GM12872 (cell line): Measurements from ENCODE around the gene NIPAL1.

ENCODE experiments used
- TF ChIP-seq, protein P1 (sequence below): IDR thresholded peaks from 3 replicates; pipeline ENCODE4 v1.5.1; 2011; ENCODE audit warnings: low read depth, mild to moderate bottlenecking, low read length, moderate library complexity; ENCODE audit not compliant: insufficient read depth

Gene NIPAL1

DNA sequence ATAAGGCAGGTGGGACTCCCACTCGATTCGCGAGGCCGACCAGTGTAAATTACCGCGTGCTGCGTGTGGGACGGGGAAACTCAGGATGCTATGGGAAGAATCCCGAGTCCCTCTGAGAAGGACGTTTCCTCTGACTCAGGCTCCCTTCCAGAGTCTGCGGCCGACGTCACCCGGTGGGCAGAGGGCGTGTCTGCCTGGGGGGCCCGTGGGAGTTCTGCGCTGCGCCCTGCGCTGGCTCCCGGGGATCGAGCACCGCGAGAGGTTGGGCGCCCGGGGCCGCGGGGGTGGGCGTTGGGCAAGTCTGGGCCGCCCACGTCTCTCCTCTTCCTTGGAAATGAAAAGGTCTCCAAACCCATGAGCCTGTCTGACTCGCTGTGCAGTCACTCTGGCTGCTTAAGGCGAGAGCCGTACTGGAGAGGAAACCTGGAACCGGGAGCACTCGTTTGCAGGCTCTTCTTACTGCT is 568 bp downstream of the NIPAL1 start:
- TF ChIP-seq, protein P1, sequence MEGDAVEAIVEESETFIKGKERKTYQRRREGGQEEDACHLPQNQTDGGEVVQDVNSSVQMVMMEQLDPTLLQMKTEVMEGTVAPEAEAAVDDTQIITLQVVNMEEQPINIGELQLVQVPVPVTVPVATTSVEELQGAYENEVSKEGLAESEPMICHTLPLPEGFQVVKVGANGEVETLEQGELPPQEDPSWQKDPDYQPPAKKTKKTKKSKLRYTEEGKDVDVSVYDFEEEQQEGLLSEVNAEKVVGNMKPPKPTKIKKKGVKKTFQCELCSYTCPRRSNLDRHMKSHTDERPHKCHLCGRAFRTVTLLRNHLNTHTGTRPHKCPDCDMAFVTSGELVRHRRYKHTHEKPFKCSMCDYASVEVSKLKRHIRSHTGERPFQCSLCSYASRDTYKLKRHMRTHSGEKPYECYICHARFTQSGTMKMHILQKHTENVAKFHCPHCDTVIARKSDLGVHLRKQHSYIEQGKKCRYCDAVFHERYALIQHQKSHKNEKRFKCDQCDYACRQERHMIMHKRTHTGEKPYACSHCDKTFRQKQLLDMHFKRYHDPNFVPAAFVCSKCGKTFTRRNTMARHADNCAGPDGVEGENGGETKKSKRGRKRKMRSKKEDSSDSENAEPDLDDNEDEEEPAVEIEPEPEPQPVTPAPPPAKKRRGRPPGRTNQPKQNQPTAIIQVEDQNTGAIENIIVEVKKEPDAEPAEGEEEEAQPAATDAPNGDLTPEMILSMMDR, result no peak

DNA sequence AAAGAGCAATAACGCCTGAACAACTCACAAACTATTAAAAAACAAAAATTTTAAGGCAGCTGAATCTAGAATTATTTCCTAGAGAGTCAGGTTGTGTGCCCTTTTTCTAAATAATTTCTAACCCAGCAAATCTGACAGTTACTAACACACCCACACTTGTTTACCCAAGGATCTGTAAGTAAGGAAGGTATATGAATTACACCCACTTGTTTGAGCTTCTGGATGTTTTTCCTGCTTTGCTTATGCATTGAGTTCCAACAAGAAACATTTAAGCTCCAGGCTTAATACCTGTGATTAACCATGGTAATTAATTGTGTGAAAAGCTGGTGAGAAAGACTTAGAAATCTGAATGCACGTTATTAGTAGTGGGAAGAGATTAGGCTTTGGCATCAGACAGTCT is 1.5 kb downstream of the NIPAL1 start:
- TF ChIP-seq, protein P1, result no peak

DNA sequence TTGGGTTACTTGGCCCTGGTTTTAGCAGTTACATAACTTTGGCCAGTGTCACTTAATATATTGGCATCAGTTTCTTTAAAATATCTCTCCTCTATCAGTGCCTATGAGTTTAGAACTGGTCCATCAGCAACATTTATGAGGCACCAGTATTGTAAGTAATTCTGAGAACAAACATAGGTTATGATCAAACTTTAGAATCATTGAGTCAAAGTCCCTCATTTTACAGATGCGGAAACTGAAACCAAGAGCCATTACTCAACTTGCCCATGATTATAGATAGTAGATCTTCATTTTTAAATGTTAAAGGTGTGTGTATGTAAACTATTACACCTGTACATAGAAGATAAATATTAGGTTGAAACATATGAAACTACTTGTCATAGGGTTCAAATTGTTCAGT is 4.5 kb downstream of the NIPAL1 start:
- TF ChIP-seq, protein P1, result no peak

DNA sequence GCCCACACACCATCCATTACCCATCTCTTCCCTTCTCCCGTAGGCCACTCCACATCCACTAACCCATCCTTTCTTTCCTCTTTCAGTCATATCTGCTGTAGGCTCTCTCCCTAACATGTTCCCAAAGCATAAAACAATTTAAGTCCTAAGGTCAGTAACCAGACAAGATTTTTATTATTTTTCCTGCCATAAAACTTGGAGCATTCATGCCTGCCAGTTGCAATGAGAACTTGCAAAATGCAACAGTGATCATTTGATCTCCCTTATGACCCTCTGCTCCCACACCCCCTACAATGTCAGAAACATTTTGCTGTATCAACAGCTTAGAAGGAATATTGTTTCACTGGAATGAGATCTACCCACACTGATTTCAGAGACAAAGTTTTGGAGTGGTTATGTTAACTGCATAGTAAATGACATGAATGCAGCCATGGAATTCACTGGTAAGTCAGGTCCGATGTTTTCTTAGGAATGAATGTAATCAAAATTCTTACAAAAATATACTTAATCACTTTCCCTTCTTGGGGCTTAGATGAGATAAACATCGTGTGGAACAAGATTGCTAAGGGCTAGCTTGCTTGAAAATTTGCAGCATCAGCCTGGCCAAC is 5.7 kb downstream of the NIPAL1 start:
- TF ChIP-seq, protein P1, result no peak

DNA sequence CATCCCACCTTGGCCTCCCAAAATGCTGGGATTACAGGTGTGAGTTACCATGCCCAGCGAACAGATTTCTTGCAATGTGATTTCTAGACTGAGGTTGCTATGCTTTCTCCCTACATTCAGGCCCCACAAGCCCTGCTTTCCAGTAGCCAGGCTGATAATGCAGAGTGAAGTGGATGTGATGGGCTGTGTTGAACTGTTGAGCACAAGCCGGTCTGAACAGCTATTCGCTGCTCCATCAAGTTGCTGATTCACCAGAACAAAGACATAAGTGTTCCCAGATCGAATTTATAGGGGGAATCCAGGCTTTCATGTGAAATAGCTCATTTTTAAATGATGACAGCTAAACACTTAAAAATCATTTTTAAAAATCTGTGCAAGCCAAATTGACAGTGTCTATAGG is 8.0 kb downstream of the NIPAL1 start:
- TF ChIP-seq, protein P1, result no peak

DNA sequence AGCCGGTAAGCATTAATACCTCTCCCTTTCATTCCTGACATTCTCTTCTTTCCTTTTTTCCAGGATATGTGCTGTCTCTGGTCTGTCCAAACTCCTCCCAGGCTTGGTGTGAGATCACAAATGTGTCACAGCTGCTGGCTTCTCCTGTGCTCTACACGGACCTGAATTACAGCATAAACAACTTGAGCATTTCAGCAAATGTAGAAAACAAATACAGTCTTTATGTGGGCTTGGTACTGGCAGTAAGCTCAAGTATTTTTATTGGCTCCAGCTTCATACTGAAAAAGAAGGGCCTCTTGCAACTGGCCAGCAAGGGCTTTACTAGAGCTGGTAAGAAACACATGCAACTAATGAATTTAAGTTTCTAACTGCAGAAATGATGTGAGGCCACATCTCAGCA is 8.4 kb downstream of the NIPAL1 start:
- TF ChIP-seq, protein P1, result no peak

DNA sequence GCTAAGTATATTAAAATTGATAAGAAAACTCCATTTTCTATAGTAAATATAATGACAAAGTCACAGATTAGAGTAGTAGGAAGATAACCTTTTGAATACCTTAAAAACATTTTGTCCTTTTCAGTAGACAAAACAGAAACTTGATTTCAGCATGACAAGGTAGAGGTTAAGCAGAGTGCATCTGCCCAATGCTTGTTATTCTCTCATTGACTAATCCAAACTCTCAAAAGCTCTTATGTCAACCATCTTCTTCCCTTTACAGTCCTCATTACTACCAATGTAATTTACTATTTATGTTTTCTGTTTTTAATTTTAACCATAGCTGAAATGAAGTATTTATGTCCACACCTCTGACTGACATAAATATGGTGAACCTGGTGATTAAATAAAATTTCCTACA is 11.1 kb downstream of the NIPAL1 start:
- TF ChIP-seq, protein P1, result no peak
